GM12865 (cell line): ENCODE measurements around the gene DNMT1.
"Not testable (repeated sequence)": the region's sequence is repeated elsewhere in the genome, so short reads cannot be mapped to it uniquely, and the experiment has no call there.

ENCODE experiments used
- DNase-seq: peaks from one replicate; pipeline ENCODE4 v3.0.0; 2010; ENCODE audit warnings: low read depth
- H3K4me3 ChIP-seq: 2 replicates; pipeline ENCODE4 v1.5.1; 2011; ENCODE audit warnings: mild to moderate bottlenecking, low read depth, low read length, control low read depth
- CTCF ChIP-seq: IDR thresholded peaks from 2 replicates; pipeline ENCODE4 v1.5.1; 2011; ENCODE audit warnings: low read length, control low read depth, low read depth, inconsistent platforms; ENCODE audit not compliant: insufficient read depth; ENCODE audit errors: missing control alignments

The DNMT1 gene

DNA sequence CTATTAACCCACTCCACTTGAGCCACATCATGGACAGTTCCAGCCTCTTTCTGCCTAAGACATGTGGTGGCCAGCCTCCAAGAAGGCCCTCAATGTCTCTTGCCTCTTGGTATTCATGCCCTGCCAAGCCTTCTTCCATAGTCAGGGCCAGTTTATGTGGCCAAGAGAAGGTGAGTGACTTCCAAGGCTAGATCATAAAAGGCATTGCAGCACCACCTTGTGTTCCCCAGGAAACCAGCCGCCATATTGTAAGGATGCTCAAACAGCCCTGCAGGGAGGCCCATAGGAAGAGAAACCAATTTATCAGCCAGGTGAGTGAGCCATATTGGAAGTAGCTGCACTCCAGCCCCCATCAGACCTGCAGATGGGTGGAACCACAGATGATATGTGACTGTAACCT, 12.3 kb upstream of the DNMT1 start:
- no peak for DNase-seq
- TF ChIP-seq CTCF = no peak
- no peak overlapping the region for H3K4me3 ChIP-seq

DNA sequence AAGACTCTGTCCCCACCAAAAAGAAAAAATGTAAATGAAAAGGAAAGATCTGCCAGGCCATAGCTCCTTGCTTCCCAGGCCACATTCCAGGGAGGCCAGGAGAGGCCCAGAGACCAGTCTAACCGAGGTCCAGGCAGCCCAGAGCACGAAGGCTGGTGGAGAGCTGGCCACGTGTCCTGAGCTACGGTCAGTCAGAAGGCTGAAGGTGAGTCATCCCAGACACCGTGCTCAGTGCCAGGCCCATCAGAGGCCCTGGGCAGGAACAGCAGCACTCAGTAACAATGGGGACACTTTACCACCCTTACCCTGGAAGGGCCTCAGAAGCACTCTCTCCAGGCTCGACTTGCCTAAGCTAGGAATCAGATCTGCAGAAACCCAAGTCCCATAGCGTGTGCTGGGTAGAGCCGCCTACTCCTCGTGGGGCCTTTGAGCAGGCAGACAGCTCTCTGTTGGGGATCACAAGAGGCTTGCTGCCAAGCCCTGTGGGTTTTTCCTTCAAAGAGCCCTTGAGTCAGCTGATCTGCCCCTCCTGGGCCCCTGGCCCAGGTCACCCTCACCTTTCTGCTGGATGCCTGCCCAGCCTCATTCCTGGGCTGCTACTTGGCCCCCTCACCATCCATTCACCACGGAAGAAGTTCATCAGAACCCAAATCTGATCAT, 11.6 kb upstream of the DNMT1 start:
- TF ChIP-seq CTCF = no peak
- DNase-seq = no peak
- no peak overlapping the region for H3K4me3 ChIP-seq

- TF ChIP-seq CTCF = no peak
These were observed 10.9 kb upstream of the DNMT1 start for GRCh38 chr19:10205636-10206035.

GRCh38 chr19:10203686-10204085, 8.9 kb upstream of the DNMT1 start:
- TF ChIP-seq CTCF = no peak
- no peak for DNase-seq
- no peak overlapping the region for H3K4me3 ChIP-seq

More at GRCh38 chr19:10205636-10206035, 10.9 kb upstream of the DNMT1 start:
- no peak overlapping the region for H3K4me3 ChIP-seq
- no peak for DNase-seq

- H3K4me3 ChIP-seq = no peak overlapping the region
- DNase-seq = no peak
These were observed 6.4 kb upstream of the DNMT1 start for GRCh38 chr19:10201176-10201575.

GRCh38 chr19:10200101-10200500, 5.3 kb upstream of the DNMT1 start:
- not testable (repeated sequence) for DNase-seq

More at GRCh38 chr19:10201176-10201575, 6.4 kb upstream of the DNMT1 start:
- TF ChIP-seq CTCF = no peak

DNA sequence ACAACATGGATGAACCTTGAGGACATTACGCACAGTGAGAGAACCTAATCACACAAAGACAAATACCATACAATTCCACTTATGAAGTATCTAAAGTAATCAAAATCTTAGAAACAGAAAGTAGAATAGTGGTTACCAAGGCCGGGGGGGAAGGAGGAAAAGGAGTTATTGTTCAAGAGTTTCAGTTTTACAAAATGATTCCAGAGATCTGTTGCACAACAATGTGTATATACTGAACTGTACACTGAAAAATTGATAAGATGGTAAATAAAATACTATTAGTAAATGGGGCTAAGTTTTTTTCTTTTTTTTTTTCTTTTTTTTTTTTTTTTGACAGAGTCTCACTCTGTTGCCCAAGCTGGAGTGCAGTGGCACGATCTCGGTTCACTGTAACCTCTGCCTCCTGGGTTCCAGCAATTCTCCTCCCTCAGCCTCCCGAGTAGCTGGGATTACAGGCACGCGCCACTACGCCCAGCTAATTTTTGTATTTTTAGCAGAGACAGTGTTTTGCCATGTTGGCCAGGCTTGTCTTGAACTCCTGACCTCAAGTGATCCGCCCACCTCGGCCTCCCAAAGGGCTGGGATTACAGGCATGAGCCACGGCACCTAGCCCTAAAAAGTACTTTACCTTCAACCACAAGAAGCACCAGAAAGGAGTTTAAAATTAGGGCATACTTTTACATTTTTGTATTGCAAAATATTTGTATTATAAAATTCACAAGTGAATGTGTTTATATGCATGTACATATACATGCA, 4.3 kb upstream of the DNMT1 start:
- DNase-seq = peak; percentile 69
- peak overlapping the region; percentile 34 for H3K4me3 ChIP-seq

More at GRCh38 chr19:10200101-10200500, 5.3 kb upstream of the DNMT1 start:
- H3K4me3 ChIP-seq = not testable (repeated sequence)

DNA sequence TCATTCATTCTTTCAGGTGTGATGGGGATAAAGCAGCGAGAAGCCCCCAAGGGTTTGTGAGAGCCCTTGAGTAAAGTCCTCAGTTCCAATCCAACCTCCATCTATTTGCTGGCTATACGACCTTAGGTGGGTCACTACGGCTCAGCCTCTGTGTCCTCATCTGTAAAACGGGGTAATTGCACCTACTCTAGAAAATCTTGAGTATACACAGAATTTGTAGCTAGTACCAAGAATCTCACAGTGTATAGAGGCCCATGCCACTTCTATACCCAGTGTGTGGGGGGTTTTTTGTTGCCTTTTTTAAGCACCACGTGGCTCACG, 406 bp upstream of the DNMT1 start:
- no peak for TF ChIP-seq CTCF

More for the DNA sequence above, 406 bp upstream of the DNMT1 start:
- no peak for DNase-seq
- peak overlapping the region; percentile 86 for H3K4me3 ChIP-seq
